Retinal pigment epithelial cell (primary cell): ENCODE measurements around the gene KIF7.
A peak's percentile ranks its signal among the peaks of the same experiment; 100 is the strongest.

Source experiments
- DNase-seq: peaks from one replicate; pipeline ENCODE4 v3.0.0-alpha.2; 2010; ENCODE audit warnings: low read depth
- H3K4me3 ChIP-seq: 2 replicates; pipeline ENCODE4 v1.5.1; 2011; ENCODE audit warnings: mild to moderate bottlenecking, low read length, control low read depth, moderate library complexity
- TF ChIP-seq, protein P1 (sequence below): conservative IDR thresholded peaks from 2 replicates; pipeline ENCODE4 v1.5.1; 2011; ENCODE audit warnings: low read depth, low read length, control low read depth, inconsistent platforms

Gene KIF7

DNA sequence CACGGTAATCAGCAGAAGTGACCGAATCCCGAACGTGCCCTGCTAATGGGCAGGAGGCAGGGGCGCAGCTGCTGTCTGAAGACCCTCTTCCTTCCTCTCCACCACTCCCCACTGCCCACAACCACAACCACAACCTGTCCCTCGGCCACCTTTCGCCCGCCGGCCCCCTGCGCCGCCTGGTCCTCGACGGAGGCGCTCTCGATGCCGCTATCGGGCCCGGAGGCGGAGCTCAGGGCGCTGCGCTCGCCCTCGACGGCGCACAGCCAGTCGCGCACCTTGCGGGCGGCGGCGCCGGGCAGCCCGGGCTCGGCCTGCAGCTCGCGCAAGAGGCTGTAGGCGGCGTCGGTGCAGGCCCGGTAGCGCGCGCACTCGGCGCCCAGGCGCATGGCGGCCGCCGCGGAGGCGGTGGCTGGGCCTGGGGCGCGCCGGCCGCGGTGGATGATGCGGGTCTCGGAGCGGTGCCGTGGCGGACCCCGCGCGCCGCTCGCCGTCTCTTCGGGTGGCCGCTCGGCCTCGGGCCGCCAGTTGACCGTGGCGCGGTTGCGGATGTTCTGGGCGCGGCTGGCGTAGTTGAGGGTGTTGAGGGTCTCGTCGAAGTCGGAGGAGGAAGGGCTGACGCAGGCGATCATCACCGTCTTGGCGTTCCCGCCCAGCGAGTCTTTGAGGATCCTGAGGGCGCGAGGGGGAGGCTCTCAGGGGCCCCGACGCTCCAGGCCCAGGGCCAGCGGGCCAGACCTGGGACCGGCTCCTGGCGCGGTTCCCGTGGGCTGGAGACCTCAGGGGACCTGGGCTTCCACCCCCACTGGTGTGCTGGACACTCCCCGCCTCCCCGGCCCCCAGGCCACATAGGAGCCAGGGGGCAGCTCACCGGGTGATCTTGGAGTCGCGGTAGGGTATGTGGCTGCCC, 6.9 kb downstream of the KIF7 start:
- DNase-seq, result no peak
- TF ChIP-seq, protein P1, sequence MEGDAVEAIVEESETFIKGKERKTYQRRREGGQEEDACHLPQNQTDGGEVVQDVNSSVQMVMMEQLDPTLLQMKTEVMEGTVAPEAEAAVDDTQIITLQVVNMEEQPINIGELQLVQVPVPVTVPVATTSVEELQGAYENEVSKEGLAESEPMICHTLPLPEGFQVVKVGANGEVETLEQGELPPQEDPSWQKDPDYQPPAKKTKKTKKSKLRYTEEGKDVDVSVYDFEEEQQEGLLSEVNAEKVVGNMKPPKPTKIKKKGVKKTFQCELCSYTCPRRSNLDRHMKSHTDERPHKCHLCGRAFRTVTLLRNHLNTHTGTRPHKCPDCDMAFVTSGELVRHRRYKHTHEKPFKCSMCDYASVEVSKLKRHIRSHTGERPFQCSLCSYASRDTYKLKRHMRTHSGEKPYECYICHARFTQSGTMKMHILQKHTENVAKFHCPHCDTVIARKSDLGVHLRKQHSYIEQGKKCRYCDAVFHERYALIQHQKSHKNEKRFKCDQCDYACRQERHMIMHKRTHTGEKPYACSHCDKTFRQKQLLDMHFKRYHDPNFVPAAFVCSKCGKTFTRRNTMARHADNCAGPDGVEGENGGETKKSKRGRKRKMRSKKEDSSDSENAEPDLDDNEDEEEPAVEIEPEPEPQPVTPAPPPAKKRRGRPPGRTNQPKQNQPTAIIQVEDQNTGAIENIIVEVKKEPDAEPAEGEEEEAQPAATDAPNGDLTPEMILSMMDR, result no peak

DNA sequence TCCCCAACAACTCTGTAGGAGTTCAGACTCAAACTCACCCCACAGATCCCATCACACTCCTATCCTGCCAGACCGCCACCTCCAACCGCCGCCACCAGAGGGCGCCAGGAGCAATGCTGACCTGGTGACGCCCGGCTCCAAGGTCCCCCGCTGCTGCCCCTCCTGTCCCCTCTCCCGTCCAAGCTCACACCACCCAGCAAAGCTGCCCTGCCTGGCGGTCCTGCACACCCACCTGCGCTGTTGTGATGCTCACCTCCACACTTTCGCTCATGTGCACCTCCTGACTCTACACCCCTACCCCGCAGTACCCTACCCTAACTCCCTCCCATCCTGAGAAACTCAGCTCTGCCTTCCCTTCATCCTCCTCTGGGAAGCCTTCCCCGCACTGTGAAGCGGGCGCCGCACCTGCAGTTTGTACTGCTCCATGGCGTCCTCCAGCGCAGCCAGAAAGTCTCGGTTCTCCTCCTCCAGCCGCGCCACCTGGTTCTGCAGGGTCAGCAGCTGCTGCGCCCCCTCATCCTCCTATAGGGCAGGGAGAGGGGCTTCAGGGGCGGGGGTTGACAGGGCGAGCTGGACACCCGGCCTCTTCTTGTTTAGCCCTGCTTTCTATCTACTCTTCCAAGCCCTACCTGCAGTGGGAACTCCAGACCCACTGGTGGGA, 7.9 kb downstream of the KIF7 start:
- no peak overlapping the region for H3K4me3 ChIP-seq
- TF ChIP-seq, protein P1, result peak; percentile 97
- no peak for DNase-seq

More for the DNA sequence above, 6.9 kb downstream of the KIF7 start:
- H3K4me3 ChIP-seq, result no peak overlapping the region

DNA sequence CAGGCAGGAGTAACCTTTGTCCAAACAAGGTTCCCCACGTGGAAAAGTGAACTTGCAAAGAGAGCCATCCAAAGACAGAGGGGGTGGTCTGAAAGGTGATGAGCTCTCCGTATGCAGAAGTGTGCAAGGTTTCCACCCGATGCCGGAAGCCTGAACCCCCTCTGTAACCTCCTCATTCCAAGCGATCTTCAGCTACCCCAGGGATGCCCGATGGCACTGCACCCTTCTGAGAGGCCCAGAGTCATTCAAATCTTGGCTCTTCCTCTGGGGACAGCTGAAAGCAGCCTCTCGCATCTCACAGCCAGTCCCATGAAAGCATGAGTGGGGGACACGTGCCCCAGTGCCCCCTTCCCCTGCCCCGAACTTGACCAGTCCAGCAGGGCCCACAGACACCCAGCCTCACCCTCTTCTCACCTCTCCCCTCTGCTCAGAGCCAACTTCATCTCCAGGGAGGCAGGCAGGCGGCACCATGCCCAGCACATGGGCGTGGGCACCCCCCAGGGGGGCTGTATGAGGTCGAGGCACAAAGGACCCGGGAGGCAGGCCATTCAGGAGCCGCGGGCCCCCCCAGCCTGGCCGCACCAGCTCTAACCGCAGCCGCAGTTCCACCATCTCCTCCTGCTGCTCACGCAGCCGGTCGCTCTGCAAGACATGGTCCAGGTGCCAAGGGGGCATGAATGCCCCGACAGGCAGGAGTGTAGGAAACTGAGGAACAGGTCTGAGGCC, 8.7 kb downstream of the KIF7 start:
- TF ChIP-seq, protein P1, result no peak
- no peak overlapping the region for H3K4me3 ChIP-seq
- no peak for DNase-seq

DNA sequence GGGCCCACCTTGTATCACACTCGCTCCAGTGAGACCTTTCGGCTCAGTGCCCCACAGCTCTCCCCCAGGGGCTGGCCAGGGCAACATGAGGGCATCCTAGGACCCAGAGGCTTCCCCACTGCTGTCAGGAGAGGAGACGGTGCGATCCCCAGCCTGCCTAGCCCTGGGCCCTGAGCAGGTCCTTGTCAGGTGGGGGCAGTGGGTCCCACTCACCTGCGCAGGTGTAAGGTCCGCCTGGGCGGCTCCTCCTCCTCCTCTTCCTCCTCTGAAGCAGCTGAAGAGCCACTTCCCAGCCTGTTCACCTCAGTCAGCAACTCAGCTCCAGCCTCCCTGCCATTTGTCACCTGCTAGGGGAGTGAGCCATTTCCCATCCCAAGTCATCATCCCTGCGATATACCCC, 9.6 kb downstream of the KIF7 start:
- DNase-seq, result no peak
- no peak overlapping the region for H3K4me3 ChIP-seq
- TF ChIP-seq, protein P1, result no peak

DNA sequence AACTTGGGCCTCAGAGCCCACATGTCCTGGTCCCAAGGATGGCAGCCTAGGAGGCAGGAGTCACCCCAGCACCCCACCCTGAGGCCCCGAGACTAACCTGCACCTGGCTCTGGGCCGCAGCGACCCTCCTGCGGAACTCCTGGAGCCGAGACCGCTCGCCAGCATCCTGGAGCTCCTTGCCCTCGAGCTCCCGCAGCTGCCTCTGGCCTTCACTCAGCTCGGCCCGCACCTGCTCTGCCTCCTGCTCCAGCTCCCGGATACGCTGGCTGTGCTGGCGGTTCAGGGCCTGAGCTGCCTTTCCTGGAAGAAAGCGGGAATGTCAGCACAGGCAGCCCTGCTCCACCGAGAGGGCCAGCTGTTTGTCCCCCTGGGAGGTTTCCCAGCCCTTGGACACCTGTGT, 13.2 kb downstream of the KIF7 start:
- no peak for DNase-seq
- no peak overlapping the region for H3K4me3 ChIP-seq
- TF ChIP-seq, protein P1, result no peak

DNA sequence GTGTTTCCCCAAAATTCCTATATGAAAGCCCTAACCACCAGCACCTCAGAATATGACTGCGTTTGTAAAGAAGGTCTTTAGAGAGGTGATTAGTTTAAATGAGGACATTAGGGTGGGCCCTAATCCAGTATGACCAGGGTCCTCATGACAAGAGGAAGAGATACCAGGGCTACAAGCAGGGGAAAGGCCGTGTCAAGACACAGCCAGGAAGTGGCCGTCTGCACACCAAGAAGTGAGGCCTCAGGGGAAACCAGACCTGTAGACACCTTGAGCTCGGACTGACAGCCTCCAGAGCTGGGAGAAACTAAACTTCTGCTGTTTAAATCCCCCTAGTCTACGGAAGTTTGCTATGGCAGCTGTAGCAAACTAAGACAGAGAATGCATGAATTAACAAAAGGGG, 14.2 kb downstream of the KIF7 start:
- DNase-seq, result no peak
- TF ChIP-seq, protein P1, result no peak
- no peak overlapping the region for H3K4me3 ChIP-seq
